HG02840 (cell line): Measurements from ENCODE around the gene INTS11.

Source experiments
- ATAC-seq: cut with Tn5 transposase; IDR thresholded peaks from one replicate; pipeline ENCODE4 v1.9.1; 2021; ENCODE audit warnings: mild to moderate bottlenecking, moderate library complexity, moderate number of reproducible peaks; ENCODE audit not compliant: unreplicated experiment, low FRiP score

INTS11 gene

DNA sequence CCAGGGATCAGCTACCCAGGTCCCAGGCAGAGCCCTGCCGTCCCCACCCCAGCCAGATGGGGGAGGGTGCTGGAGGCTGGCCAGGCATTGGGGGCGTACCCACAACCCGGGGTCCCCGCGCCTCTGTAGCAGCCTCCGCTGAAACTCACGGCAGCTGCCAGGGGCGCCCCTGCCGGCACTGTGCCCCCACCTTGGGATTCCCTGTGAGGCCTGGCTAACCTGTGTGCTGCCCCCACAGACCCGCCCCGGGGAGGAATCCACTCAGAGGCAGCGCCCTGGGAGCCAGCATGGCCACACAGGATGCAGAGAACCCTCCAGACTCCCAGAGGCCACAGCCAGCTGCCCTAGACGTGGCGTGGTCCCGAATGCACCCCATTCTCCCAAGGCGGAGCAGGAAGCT is 20.9 kb upstream of the INTS11 start:
- ATAC-seq, result no peak

DNA sequence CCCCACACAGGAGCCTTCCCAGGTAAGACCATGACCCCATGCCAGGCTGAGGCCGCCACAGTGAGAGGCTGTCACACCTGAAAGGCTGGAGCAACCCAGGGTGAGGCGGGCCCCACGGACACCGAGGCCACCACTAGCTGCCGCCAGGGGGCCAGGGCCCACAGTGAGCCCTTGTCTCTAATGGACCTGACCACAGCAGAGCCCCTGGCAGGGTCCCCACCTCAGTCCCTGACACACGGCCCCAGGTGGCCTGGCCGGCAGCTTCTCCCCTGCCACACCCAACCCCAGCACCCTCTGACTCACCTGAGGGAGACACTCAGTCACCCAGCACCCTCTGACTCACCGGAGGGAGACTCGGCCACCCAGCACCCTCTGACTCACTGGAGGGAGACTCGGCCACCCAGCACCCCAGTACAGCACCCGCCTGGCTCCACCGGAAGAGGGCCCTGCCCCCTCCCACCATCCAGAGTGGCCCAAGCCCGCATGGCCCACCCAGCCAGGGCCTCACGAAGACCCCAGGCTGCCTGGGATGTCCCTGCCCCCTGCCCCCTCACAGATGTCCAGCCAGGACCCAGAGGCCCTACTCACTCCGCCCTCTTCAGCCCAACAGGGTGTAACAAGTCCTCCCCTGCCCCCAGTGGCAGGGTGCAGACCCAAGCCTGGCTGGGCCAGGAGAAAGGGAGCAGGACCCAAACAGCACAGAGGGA is 20.3 kb upstream of the INTS11 start:
- ATAC-seq, result no peak

DNA sequence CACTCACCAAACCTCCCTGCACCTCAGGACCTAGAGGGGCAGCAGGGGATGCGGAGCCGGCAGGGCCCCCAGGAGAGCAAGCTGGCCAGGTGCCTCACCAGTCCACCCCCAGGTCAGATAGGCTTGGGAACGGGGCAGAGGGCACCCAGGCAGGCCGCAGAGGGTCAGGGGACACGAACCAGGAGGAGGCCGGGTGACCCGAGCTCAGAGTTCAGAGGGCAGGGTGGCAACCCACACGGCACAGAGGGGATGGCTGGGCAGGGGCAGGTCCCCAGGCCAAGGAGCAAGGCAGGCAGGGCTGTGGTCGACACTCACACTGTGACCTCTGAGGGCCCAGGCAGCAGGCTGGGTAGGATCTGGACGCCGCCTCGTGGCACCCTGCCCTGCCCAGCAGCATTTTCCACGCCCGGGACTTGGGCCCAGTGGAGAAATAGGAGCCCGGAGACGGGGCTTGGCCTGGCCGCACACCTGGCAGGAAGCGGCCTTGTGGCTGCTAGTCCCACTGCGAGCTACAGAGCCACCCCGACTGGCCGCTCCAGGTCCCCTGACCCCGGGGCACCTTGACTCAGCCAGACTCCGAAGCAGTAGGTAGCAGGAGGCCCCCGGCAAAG is 19.5 kb upstream of the INTS11 start:
- no peak for ATAC-seq

DNA sequence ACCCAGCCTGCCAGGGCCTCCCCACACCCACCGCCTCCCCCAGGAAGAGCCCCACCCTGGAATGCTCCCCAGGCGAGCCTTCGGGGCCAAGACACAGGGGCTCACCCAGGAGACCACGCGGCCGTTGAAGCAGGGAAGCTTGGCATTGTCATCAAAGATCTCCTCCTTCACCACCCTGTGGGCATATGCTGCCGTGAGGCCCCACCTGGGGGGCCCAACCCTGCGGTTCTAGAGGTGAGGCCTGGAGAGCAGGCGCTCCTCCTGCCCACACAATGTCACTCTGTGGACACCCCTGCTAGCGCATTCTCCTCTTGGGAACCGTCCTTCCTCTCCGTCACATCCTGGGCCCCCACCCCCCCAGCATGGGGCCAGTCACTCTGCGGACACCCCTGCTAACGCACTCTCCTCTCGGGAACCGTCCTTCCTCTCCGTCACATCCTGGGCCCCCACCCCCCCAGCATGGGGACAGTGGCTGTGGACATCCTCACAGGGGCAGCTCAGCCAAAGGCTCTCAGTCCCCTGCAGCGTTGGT is 18.2 kb upstream of the INTS11 start:
- no peak for ATAC-seq

DNA sequence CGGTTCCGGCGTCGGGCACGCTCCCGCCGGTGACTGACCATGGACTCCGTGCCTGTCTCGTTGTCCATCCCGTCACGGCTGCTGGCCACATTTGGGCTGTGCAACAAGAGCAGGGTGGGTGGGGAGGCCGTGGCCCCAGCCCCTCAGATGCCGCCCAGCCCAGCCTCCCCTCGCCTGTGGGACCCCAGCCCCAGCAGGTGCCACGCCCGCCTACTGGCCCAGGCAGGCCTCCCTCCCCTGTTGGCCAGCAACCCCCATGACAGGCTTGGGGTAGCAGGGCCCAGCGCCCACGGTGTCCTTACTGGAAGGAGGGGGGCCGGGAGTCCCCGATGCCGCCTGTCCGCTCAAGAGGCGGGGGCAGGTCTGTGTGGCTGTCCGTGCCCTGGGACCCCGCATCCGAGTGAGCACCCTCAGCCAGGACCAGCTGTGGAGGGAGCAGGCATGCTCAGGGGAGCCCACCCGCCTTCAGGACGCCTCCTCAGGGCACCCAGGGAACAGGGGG is 17.7 kb upstream of the INTS11 start:
- ATAC-seq, result no peak

DNA sequence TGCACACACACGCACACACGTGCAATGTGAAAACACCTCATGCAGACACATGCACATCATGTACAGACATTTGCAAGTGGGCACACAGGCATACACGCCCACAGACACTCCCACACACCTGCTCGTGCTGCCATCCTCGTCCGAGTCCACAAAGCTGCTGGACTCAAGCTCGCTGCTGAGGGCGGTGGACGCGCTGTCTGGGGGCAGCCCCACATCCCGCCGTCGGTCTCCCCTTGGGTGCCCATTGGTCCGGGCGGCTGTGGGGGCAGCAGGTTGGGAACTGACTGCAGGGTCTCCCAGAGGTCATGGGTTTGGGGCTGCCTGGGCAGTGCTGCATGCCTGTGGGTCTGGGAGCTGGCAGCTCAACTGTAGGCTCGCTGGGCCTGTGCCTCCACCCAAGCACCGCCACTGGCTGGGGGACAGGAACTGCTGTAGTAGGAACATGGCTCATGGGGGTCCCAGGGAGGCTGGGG is 17.1 kb upstream of the INTS11 start:
- ATAC-seq, result no peak

DNA sequence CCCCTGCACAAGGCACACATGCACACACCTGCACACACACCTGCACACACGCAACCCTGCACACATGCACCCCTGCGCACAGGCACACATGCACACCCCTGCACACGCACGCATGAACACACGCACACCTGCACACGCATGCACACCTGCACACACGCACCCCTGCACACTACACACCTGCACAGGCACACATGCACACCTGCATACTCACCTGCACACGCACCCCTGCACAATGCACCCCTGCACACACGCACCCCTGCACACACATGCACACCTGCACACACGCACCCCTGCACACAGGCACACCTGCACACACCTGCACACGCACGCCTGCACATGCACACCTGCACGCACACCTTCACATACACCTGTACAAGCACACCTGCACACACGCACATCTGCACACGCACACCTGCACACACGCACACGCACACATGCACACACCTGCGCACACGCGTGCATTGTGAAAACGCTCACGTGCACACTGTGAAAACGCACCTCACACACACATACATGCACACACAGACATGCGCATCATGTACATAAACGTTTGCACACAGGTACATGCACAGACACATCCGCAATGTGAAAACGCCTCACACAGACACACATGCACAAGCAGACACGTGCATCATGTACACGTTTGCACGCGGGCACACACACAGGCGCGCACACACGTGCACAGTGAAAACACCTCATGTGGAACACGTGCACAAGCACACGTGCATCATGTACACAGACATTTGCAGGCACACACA is 16.5 kb upstream of the INTS11 start:
- no peak for ATAC-seq

DNA sequence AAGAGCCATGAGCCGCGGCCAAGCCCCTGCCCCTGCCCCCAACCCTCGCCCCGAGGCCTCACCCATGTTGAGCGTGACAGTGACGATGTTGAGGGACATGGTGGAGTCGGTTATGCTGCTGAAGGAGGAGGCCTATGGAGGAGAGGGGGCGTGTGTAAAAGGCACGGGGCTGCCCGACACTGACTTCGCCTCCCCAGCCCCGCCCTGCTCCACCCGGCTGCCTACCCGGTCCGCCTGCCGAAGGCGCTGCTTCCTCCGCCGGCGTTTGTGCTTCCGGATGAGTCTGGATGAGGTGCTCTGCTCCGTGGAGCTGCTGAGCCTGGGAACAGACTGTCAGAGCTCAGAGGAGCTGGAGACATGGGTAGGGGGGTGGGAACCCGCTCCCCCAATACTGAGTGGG is 15.7 kb upstream of the INTS11 start:
- no peak for ATAC-seq

DNA sequence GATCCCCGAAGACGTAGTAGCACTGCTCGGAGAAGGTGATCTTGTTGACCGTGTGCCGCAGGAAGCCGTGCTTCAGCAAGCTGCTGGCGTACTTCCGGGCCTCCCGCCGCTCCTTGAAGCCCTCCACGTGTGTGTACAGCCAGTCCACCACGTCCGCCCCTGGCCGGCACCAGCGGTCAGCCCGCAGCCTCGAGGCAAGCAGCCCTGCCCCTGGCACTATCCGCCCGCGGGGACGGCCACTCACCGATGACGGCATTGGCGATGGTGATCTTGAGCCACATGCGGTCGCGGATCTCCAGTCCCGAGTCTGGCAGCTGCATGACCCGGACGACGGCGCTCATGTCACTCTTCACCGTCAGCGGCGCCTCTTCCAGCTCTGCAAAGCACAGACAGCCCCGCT is 13.8 kb upstream of the INTS11 start:
- ATAC-seq, result no peak

DNA sequence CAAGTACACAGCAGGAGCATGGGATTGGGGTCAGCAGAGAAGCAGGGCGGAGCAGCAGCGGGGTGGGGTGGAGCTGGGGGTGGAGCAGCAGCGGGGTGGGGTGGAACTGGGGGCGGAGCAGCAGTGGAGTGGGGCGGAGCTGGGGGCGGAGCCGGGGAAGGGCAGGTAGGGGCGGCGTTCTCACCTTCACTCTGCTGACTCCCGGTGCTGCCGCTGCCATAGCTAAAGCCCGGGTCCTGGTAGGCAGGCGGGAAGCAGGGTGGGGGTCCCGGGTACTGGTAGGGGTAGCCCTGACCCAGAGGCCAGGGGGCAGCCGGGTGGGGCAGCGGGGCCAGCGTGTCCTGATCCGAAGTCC is 13.3 kb upstream of the INTS11 start:
- no peak for ATAC-seq

DNA sequence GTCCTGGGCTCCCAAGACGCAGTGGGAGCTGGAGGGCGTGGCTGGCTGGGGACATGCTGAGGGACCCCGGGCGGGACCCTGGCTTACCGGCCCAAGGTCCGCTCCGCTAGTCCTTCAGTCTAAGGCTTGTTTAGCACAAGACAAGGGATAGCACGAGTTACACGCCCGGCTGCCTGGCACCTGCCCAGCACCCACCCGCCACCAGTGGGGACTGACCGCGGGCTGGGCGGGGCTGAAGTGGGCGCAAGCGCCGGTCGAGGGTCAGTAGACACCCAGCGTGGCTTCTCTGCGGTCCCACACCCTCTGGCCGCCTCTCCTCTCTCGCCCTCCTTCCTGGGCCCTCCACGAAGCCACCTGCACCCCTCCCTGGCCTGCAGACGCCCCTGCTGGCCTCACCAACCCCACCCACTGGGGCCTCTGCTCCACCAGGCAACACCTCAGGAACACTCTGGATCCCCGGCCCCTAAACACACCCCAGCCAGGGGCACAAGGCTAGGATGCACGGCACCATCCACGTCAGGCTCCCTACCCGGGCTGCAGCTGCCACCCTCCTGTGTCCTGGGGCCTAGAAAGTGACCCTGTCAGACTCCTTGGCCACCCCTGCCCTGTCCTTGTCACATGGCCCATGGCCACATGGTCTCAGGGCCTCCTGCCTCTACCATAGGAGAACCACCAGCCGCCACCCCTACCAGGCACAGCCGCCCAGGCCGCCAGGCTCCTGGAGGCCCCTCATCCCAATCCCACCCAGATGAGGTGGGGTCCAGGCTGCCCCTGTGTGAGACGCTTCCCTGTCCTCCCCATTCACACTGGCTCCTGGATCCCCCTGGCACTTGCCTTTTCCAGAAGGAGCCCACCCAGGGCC is 12.7 kb upstream of the INTS11 start:
- ATAC-seq, result no peak

DNA sequence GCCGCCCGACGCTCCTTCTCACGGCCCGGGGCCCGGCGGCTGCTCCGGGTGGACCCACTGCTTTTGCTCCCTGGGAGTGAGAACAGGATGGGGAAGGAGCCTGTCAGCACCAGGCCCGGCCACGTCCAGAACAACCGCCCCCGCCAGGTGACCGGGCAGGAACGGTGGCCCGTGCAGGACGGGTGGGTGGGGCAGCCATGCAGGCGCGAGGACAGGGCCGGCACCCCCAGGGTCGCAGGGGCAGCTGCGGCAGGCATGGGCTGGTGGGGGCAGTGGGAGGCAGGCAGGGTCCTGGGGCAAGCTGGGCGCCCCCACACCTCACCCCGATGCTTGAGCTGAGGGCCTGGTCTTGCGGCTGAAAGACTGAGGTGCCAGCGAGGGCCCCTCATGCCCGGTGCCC is 12.0 kb upstream of the INTS11 start:
- ATAC-seq, result no peak

DNA sequence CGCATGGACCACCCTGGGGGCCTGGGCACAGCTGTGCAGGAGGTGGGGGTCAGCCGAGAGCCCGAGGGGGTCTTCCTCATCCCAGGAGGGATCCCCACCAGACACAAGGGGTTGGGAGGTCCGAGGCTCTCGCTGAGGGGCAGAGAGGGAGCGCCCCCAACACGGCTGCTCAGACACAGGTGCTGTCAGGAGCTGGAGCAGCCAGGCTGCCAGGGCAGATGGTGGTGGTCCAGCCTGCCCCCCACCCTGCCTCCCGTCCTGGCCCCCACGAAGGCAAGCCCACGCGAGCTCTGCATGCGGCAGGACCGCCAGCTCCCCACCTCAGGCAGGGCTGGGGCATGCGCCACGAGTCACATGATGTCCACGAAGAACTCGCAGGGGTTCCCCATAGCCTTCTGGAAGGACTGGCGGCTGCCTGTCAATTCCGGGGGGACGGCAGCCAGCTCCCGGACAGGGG is 11.4 kb upstream of the INTS11 start:
- no peak for ATAC-seq

DNA sequence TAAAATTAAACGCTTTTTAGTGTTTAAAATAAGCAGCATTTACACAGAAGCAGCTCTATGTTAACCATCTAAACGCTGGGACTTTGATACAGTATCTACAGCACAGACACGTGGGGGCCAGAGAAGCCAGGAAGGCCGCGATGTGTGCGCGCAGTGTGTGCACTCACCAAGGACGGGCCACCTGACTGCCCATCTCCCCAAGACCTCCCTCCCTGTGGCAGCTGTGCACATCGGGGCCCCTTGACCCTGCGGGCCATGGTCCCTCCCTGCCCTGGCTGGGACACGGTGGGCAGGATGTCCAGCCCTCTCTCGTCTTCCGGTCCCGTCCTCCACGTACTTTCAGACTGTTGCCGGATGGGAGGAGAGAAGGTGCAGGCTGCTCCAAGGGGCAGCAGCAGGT is 10.8 kb upstream of the INTS11 start:
- no peak for ATAC-seq

DNA sequence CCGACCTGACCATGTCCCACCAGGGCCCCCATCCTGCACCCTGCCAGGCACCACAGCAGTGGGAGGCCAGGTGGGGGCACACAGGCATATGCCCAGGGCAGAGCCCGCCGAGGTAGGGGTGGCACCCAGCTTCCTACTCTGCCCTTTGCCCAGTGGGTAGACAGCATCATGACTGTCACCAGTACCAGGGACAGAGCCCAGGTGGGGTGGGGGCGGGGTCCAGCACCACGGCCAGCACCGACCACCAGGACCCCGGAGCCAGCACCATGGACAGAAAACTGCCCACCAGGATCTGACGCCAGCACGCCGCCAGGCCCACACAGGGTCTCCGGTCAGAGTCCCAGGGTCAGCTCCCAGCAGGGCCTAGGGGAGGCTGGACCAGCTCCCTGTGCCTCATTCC is 10.4 kb upstream of the INTS11 start:
- no peak for ATAC-seq

DNA sequence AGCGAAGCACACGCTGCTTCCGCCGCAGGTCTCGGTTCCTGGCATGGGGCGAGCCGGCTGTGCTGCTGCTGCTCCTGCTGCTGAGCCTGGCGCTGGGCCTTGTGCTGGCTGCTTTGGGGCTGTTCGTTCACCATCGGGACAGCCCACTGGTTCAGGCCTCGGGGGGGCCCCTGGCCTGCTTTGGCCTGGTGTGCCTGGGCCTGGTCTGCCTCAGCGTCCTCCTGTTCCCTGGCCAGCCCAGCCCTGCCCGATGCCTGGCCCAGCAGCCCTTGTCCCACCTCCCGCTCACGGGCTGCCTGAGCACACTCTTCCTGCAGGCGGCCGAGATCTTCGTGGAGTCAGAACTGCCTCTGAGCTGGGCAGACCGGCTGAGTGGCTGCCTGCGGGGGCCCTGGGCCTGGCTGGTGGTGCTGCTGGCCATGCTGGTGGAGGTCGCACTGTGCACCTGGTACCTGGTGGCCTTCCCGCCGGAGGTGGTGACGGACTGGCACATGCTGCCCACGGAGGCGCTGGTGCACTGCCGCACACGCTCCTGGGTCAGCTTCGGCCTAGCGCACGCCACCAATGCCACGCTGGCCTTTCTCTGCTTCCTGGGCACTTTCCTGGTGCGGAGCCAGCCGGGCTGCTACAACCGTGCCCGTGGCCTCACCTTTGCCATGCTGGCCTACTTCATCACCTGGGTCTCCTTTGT is 9.2 kb upstream of the INTS11 start:
- ATAC-seq, result no peak

DNA sequence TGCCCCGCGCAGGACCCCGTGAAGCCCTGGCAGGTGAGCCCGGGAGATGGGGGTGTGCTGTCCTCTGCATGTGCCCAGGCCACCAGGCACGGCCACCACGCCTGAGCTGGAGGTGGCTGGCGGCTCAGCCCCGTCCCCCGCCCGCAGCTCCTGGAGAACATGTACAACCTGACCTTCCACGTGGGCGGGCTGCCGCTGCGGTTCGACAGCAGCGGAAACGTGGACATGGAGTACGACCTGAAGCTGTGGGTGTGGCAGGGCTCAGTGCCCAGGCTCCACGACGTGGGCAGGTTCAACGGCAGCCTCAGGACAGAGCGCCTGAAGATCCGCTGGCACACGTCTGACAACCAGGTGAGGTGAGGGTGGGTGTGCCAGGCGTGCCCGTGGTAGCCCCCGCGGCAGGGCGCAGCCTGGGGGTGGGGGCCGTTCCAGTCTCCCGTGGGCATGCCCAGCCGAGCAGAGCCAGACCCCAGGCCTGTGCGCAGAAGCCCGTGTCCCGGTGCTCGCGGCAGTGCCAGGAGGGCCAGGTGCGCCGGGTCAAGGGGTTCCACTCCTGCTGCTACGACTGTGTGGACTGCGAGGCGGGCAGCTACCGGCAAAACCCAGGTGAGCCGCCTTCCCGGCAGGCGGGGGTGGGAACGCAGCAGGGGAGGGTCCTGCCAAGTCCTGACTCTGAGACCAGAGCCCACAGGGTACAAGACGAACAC is 8.5 kb upstream of the INTS11 start:
- ATAC-seq, result no peak

DNA sequence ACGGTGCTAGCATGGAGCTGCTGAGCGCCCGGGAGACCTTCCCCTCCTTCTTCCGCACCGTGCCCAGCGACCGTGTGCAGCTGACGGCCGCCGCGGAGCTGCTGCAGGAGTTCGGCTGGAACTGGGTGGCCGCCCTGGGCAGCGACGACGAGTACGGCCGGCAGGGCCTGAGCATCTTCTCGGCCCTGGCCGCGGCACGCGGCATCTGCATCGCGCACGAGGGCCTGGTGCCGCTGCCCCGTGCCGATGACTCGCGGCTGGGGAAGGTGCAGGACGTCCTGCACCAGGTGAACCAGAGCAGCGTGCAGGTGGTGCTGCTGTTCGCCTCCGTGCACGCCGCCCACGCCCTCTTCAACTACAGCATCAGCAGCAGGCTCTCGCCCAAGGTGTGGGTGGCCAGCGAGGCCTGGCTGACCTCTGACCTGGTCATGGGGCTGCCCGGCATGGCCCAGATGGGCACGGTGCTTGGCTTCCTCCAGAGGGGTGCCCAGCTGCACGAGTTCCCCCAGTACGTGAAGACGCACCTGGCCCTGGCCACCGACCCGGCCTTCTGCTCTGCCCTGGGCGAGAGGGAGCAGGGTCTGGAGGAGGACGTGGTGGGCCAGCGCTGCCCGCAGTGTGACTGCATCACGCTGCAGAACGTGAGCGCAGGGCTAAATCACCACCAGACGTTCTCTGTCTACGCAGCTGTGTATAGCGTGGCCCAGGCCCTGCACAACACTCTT is 7.7 kb upstream of the INTS11 start:
- no peak for ATAC-seq
